BE2C (cell line): ENCODE data around the gene DIP2C.
"Not testable (repeated sequence)": the region's sequence is repeated elsewhere in the genome, so short reads cannot be mapped to it uniquely, and the experiment has no call there.

Experiments
- DNase-seq: peaks from one replicate; pipeline ENCODE4 v3.0.0-alpha.2; 2020
- H3K27me3 ChIP-seq: fragments of 250-450 bp; sonication (Bioruptor Pico); 2 replicates; pipeline ENCODE4 v1.5.1; 2020; ENCODE audit warnings: mild to moderate bottlenecking
- H3K36me3 ChIP-seq: fragments of 250-450 bp; sonication (Bioruptor Pico); 2 replicates; pipeline ENCODE4 v1.5.1; 2020; ENCODE audit warnings: mild to moderate bottlenecking
- H3K4me1 ChIP-seq: fragments of 250-450 bp; sonication (Bioruptor Pico); 2 replicates; pipeline ENCODE4 v1.5.1; 2020
- H3K4me3 ChIP-seq: 2 replicates; pipeline ENCODE4 v1.5.1; 2011; ENCODE audit warnings: low read depth, low read length
- H3K9me3 ChIP-seq: fragments of 250-450 bp; sonication (Bioruptor Pico); 2 replicates; pipeline ENCODE4 v1.5.1; 2020
- CTCF ChIP-seq: IDR thresholded peaks from 2 replicates; pipeline ENCODE4 v1.5.1; 2012; ENCODE audit warnings: mild to moderate bottlenecking, low read depth, low read length

DIP2C gene

GRCh38 chr10:404346-404745 is 285.1 kb downstream of the DIP2C start:
- no peak for DNase-seq
- no peak for TF ChIP-seq CTCF
- no peak overlapping the region for H3K4me3 ChIP-seq
- no peaks in the 10 kb centered on the region for H3K27me3 ChIP-seq
- no peaks in the 10 kb centered on the region for H3K4me1 ChIP-seq
- H3K9me3 ChIP-seq = no peaks in the 10 kb centered on the region
- H3K36me3 ChIP-seq = no peaks in the 10 kb centered on the region

GRCh38 chr10:398954-399353 is 290.5 kb downstream of the DIP2C start:
- Histone ChIP-seq H3K36me3 (no peaks in the 10 kb centered on the region), H3K4me1 (no peaks in the 10 kb centered on the region), H3K27me3 (no peaks in the 10 kb centered on the region), H3K4me3 (no peak overlapping the region), H3K9me3 (no peaks in the 10 kb centered on the region)
- no peak for DNase-seq
- no peak for TF ChIP-seq CTCF

GRCh38 chr10:397321-398068 is 292.0 kb downstream of the DIP2C start:
- no peak for TF ChIP-seq CTCF
- H3K27me3 ChIP-seq = no peaks in the 10 kb centered on the region
- no peak for DNase-seq
- H3K4me3 ChIP-seq = no peak overlapping the region
- H3K4me1 ChIP-seq = no peaks in the 10 kb centered on the region
- H3K36me3 ChIP-seq = no peaks in the 10 kb centered on the region
- no peaks in the 10 kb centered on the region for H3K9me3 ChIP-seq

DNA sequence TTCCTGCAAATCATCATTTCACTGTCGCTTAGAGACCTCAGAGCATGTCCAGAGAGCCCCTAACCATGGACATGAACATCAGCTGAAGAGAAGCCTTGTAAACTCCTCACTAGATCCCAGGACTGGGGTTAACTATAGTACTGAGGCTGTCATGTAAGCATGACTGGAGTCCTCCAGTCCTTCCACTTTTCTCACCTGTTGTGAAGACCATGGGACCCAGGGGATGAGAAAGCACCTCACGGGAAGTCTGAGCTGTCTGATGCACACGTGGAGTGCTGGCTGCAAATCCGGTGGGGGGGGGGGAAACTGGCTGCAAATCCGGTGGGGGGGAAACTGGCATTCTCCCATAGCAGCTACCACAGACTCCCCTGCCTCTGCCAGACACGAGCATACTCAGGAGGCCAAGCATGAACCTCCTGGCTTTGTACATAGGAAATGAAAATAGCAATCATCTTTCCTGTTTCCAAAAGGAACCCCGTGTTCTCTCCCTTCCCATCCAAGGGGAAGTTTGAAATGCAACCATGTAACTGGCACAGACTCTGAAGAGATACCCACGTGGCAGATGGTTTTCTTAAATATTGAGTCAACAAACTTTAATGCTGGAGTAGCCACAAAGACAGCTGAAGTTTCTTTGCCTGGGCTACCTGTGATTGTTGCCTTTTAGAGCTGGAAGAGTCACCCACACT is 292.8 kb downstream of the DIP2C start:
- TF ChIP-seq CTCF = no peak
- Histone ChIP-seq H3K27me3 (no peaks in the 10 kb centered on the region), H3K4me1 (no peaks in the 10 kb centered on the region), H3K4me3 (no peak overlapping the region), H3K36me3 (no peaks in the 10 kb centered on the region), H3K9me3 (no peaks in the 10 kb centered on the region)
- no peak for DNase-seq

GRCh38 chr10:396107-396506 is 293.4 kb downstream of the DIP2C start:
- Histone ChIP-seq H3K9me3 (no peaks in the 10 kb centered on the region), H3K36me3 (no peaks in the 10 kb centered on the region), H3K4me3 (no peak overlapping the region), H3K27me3 (no peaks in the 10 kb centered on the region), H3K4me1 (no peaks in the 10 kb centered on the region)
- DNase-seq = no peak
- TF ChIP-seq CTCF = no peak

DNA sequence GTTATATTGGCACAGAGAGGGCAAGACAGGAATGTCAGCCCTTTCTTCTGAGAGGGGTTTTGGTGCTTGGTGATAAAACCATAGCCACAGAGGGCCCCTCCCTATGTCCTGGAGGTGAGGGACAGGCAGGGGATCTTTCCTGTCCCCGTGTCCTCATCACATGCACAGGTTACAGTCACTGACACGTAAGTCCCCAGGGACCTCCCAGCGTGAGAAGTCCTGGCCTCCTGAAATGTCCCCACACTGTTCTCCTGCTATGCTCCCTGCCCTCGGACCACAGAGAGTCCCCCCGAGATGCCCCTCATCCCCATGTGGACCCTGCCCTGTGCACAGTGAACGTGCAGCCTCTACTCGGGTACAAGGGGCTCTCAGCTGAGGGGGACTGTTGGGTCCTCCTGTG is 293.8 kb downstream of the DIP2C start:
- Histone ChIP-seq H3K4me3 (no peak overlapping the region), H3K9me3 (no peaks in the 10 kb centered on the region), H3K27me3 (no peaks in the 10 kb centered on the region), H3K4me1 (no peaks in the 10 kb centered on the region), H3K36me3 (no peaks in the 10 kb centered on the region)
- DNase-seq = no peak
- no peak for TF ChIP-seq CTCF

- not testable (repeated sequence) for H3K4me1 ChIP-seq, H3K27me3 ChIP-seq, H3K36me3 ChIP-seq, H3K4me3 ChIP-seq, DNase-seq, H3K9me3 ChIP-seq
Observed at GRCh38 chr10:394439-395101, 294.9 kb downstream of the DIP2C start.
